B cell (primary cell): ENCODE results near the gene ZCWPW2. TPM values are rescaled to one million over a fixed set of nuclear protein-coding genes. Genes with fewer than 3 reads are reported as not detected.
A peak's percentile ranks its signal among the peaks of the same experiment; 100 is the strongest.

ENCODE experiments used
- ATAC-seq: fragments of 200-7000 bp; cut with Tn5 transposase; one replicate; pipeline ENCODE4 v1.10.0; 2021; ENCODE audit warnings: low read depth, mild to moderate bottlenecking, moderate number of reproducible peaks, moderate library complexity
- CTCF ChIA-PET: fragments of 350-600 bp; sonication (Branson Sonifier 250); formaldehyde crosslinking; loops from one replicate; lab custom pipeline; 2021; ENCODE audit warnings: antibody characterized with exemption, inconsistent platforms; lab: Charles Lee
- POLR2A ChIA-PET: fragments of 350-600 bp; sonication (Branson Sonifier 250); formaldehyde crosslinking; loops from one replicate; lab custom pipeline; 2021; ENCODE audit warnings: antibody characterized with exemption; lab: Charles Lee
- DNase-seq: peaks from one replicate; pipeline ENCODE4 v3.0.0; 2013
- H2AFZ ChIP-seq: 2 replicates; pipeline ENCODE4 v1.6.1; 2012; ENCODE audit warnings: mild to moderate bottlenecking, low read depth, low read length; ENCODE audit not compliant: insufficient read depth, poor library complexity, severe bottlenecking
- H3K27ac ChIP-seq, 2 donors: 1 replicate in 1 of 2; 2 replicates in 1 of 2; pipeline ENCODE4 v1.5.1; 2012 to 2013; ENCODE audit warnings: low read length in 2 of 2, mild to moderate bottlenecking in 2 of 2, moderate library complexity in 1 of 2
- H3K27me3 ChIP-seq, 4 experiments: fragments of 200-600 bp in 1 of 4; sonication (generic) in 1 of 4; replicated peaks in 1 of 4; 1 replicate in 2 of 4; 2 replicates in 2 of 4; pipeline versions ENCODE4 v1.6.1 to v1.7.0; 2013 to 2016; ENCODE audit warnings: low read length in 3 of 4, mild to moderate bottlenecking in 2 of 4, mixed read lengths in 1 of 4, moderate library complexity in 1 of 4; ENCODE audit not compliant: insufficient read depth in 4 of 4, control insufficient read depth in 3 of 4; ENCODE audit errors: control extremely low read depth in 1 of 4
- H3K36me3 ChIP-seq, 2 experiments: replicated peaks in 1 of 2; 1 replicate in 1 of 2; 2 replicates in 1 of 2; pipeline versions ENCODE4 v1.6.1 to v1.7.1; 2013; ENCODE audit warnings: low read length in 1 of 2; ENCODE audit not compliant: insufficient read depth in 2 of 2, control insufficient read depth in 1 of 2; ENCODE audit errors: control extremely low read depth in 1 of 2, extremely low read depth in 1 of 2
- H3K4me1 ChIP-seq, 2 donors: fragments of 200-600 bp in 1 of 2; sonication (generic) in 1 of 2; 1 replicate in 1 of 2; 2 replicates in 1 of 2; pipeline versions ENCODE4 v1.5.1 to v1.6.1; 2013 to 2017; ENCODE audit warnings: low read length in 2 of 2; ENCODE audit not compliant: control insufficient read depth in 2 of 2, insufficient read depth in 2 of 2
- H3K4me2 ChIP-seq: replicated peaks from 2 replicates; pipeline ENCODE3; 2012; ENCODE audit warnings: mild to moderate bottlenecking, low read depth, low read length; ENCODE audit not compliant: poor library complexity, severe bottlenecking
- H3K4me3 ChIP-seq, 5 experiments: fragments of 200-600 bp in 1 of 5; sonication (generic) in 1 of 5; 1 replicate in 3 of 5; 2 replicates in 2 of 5; pipeline versions ENCODE4 v1.5.1 to v1.7.0; 2011 to 2016; ENCODE audit warnings: low read length in 4 of 5, mild to moderate bottlenecking in 4 of 5, low read depth in 2 of 5, control low read depth in 1 of 5, moderate library complexity in 1 of 5; ENCODE audit not compliant: insufficient read depth in 1 of 5; ENCODE audit errors: control extremely low read depth in 1 of 5, extremely low read depth in 1 of 5
- H3K79me2 ChIP-seq: fragments of 200-600 bp; sonication (generic); one replicate; pipeline ENCODE4 v1.6.0; 2016; ENCODE audit warnings: low read length; ENCODE audit not compliant: control insufficient read depth, insufficient read depth
- H3K9ac ChIP-seq: fragments of 200-600 bp; sonication (generic); 2 replicates; pipeline ENCODE4 v1.6.1; 2017; ENCODE audit warnings: mild to moderate bottlenecking, low read length, moderate library complexity
- H3K9me3 ChIP-seq, 3 donors: one replicate each; pipeline versions ENCODE4 v1.6.1 to v1.7.1; 2013; ENCODE audit warnings: low read length in 2 of 3; ENCODE audit not compliant: control insufficient read depth in 2 of 3, insufficient read depth in 1 of 3; ENCODE audit errors: control extremely low read depth in 1 of 3
- H4K20me1 ChIP-seq: 2 replicates; pipeline ENCODE4 v1.6.0; 2012; ENCODE audit warnings: mild to moderate bottlenecking, low read length; ENCODE audit not compliant: insufficient read depth, control insufficient read depth, poor library complexity, severe bottlenecking
- H3K27ac Mint-ChIP-seq: one replicate; pipeline ENCODE4 v1.8.0; 2021; ENCODE audit warnings: mixed read lengths
- H3K27me3 Mint-ChIP-seq: one replicate; pipeline ENCODE4 v1.8.0; 2021; ENCODE audit warnings: mixed read lengths
- H3K4me1 Mint-ChIP-seq: one replicate; pipeline ENCODE4 v1.8.0; 2021; ENCODE audit warnings: mixed read lengths
- H3K4me3 Mint-ChIP-seq: one replicate; pipeline ENCODE4 v1.8.0; 2021; ENCODE audit warnings: mixed read lengths
- H3K9me3 Mint-ChIP-seq: one replicate; pipeline ENCODE4 v1.8.0; 2022; ENCODE audit warnings: mixed read lengths; ENCODE audit not compliant: insufficient read depth
- EZH2 ChIP-seq: IDR thresholded peaks from 2 replicates; pipeline ENCODE4 v1.6.1; 2012; ENCODE audit warnings: borderline replicate concordance, low read depth, mild to moderate bottlenecking, moderate library complexity, low read length; ENCODE audit not compliant: insufficient read depth, poor library complexity, severe bottlenecking
- WGBS: methylation state at CpG from one replicate; pipeline ENCODE4 v1.1.5; 2013; ENCODE audit warnings: missing lambda C conversion rate; ENCODE audit not compliant: insufficient coverage; 5-methylcytosine and 5-hydroxymethylcytosine counted together
- intact Hi-C: fragments of 100-400 bp; cut with micrococcal nuclease; formaldehyde crosslinking; loops from one replicate; pipeline ENCODE4 v1.10.0; 2022
- polyA plus RNA-seq: library from polyadenylated mRNA; depleted of rRNA; stranded (reverse); fragments of >200 nt; gene quantifications from 2 replicates; pipeline ENCODE4 v1.2.3, GENCODE V29; 2012
- total RNA-seq, 2 donors: library from RNA; stranded (reverse); fragments of 120-200 nt in 1 of 2; gene quantifications; 1 replicate in 1 of 2; 2 replicates in 1 of 2; pipeline versions ENCODE4 v1.2.3 to v1.2.4, GENCODE V29; 2013 to 2022
- TF ChIP-seq, protein P1 (sequence below): fragments of 200-600 bp; IDR thresholded peaks from one replicate; pipeline ENCODE4 v1.8.0; 2022; ENCODE audit warnings: antibody characterized with exemption, mild to moderate bottlenecking

Gene ZCWPW2
- total and polyA plus RNA-seq, 2 donors (not counting 1 experiment from before 2014, with no cell fraction given): not detected

DNA sequence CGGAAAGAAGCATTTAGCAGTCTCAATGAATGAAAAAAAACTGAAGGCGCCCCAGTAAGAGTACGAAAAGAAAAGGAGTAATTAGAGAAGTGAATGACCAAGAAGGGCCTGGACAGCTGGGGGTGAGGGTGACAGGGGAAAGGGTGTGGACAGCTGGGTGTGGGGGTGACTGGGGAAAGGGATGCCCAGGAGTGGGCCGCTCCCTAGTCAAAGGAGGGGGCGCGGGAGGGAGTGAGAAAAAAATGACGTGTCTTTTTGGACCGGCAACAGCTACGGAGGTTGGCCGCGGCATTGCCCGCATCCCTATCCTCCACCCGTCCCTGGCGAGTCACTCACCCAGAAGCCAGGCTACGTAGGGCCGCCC is 274 bp upstream of the ZCWPW2 start:
- Histone ChIP-seq H3K27me3 (no peaks in the 10 kb centered on the region), H3K27ac (peak overlapping the region; percentile 96 to 99), H3K36me3 (peaks cover 0 to 3% of the 10 kb centered on the region in 2 experiments), H3K9ac (peak overlapping the region; percentile 100), H3K9me3 (peaks cover 2 to 15% (median 6%) of the 10 kb centered on the region in 3 donors), H3K79me2 (peaks cover 34% of the 10 kb centered on the region), H2AFZ (peak overlapping the region; percentile 89), H4K20me1 (no peaks in the 10 kb centered on the region), H3K4me2 (peak overlapping the region; percentile 87), H3K4me1 (peaks cover 14 to 15% of the 10 kb centered on the region in 2 donors), H3K4me3 (peak overlapping the region; percentile 70 to 100 (median 92))
- POLR2A ChIA-PET: interaction anchor here (0.5 to 1.5 kb wide), 5 partner anchors 20 to 865 kb away, joined by 3 to 6 read pairs (median 4); partner anchors contain the start of genes CMC1 and SLC4A7
- TF ChIP-seq, protein P1, sequence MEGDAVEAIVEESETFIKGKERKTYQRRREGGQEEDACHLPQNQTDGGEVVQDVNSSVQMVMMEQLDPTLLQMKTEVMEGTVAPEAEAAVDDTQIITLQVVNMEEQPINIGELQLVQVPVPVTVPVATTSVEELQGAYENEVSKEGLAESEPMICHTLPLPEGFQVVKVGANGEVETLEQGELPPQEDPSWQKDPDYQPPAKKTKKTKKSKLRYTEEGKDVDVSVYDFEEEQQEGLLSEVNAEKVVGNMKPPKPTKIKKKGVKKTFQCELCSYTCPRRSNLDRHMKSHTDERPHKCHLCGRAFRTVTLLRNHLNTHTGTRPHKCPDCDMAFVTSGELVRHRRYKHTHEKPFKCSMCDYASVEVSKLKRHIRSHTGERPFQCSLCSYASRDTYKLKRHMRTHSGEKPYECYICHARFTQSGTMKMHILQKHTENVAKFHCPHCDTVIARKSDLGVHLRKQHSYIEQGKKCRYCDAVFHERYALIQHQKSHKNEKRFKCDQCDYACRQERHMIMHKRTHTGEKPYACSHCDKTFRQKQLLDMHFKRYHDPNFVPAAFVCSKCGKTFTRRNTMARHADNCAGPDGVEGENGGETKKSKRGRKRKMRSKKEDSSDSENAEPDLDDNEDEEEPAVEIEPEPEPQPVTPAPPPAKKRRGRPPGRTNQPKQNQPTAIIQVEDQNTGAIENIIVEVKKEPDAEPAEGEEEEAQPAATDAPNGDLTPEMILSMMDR: no peak
- TF ChIP-seq EZH2: no peak
- DNase-seq (no peak), ATAC-seq (no peak)
- CTCF ChIA-PET: interaction anchor here (0.9 to 1.9 kb wide), 5 partner anchors 11 to 636 kb away, joined by 3 to 12 read pairs (median 6); partner anchors contain the start of gene EOMES
- H3K9me3 Mint-ChIP-seq: peaks cover 2% of the 10 kb centered on the region
- peak overlapping the region; percentile 99 for H3K27ac Mint-ChIP-seq
- intact Hi-C loops: loop anchor here (1.0 to 2.0 kb wide), 3 partner anchors 107 to 991 kb away; partner anchors contain the start of genes CMC1 and NEK10
- peaks cover 39% of the 10 kb centered on the region for H3K4me1 Mint-ChIP-seq
- peak overlapping the region; percentile 99 for H3K4me3 Mint-ChIP-seq
- 3% methylated on average over 14 of the region's 16 CpGs for WGBS
- no peaks in the 10 kb centered on the region for H3K27me3 Mint-ChIP-seq

DNA sequence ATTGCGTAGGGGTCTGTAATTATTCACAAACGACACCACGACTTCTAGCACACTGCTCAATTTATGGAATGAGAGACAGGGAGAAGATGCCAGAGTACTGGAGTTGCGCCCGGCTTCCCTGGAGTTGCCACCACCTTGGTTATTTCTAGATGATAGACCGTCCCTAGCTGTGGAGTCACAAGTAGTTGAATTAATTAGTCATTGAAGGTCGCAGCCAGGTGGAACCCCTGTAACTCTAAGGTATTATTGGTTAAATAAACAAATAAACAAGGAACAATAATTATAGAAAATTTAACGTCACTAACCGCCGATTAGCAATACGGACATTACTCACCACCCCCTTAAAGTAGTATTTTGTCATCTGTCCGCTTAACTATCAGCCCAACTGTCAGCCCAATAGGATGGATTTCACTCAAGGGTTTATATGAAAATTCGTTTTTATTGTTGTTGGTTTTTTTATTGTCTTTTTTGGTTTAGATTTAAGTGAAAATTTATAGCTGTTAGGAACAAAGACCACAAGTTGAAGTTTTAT is 1.0 kb downstream of the ZCWPW2 start:
- peaks cover 9% of the 10 kb centered on the region for H3K9me3 Mint-ChIP-seq
- Histone ChIP-seq H3K4me3 (peak overlapping the region; percentile 74 to 100 (median 92)), H3K79me2 (peaks cover 34% of the 10 kb centered on the region), H2AFZ (peak overlapping the region; percentile 89), H3K9ac (peak overlapping the region; percentile 100), H3K4me2 (peak overlapping the region; percentile 87), H3K36me3 (peaks cover 0 to 3% of the 10 kb centered on the region in 2 experiments), H4K20me1 (no peaks in the 10 kb centered on the region), H3K9me3 (peaks cover 2 to 21% (median 6%) of the 10 kb centered on the region in 3 donors), H3K4me1 (peaks cover 14 to 15% of the 10 kb centered on the region in 2 donors), H3K27me3 (no peaks in the 10 kb centered on the region), H3K27ac (peak overlapping the region; percentile 96 to 99)
- DNase-seq: no peak
- intact Hi-C loops: loop anchor here (1.0 to 2.0 kb wide), 3 partner anchors 865 to 993 kb away; partner anchors contain the start of genes NEK10 and SLC4A7
- ATAC-seq: no peak
- ChIA-PET POLR2A (interaction anchor here (0.9 to 1.5 kb wide), 4 partner anchors 21 to 866 kb away, joined by 3 to 5 read pairs (median 4); partner anchors contain the start of genes CMC1 and SLC4A7), CTCF (interaction anchor here (1.3 to 1.9 kb wide), 4 partner anchors 12 to 637 kb away, joined by 3 to 12 read pairs (median 6); no protein-coding TSS in a partner anchor)
- no peaks in the 10 kb centered on the region for H3K27me3 Mint-ChIP-seq
- WGBS: 67% methylated on average over 2 of the region's 13 CpGs
- H3K4me3 Mint-ChIP-seq: peak overlapping the region; percentile 99
- H3K27ac Mint-ChIP-seq: peak overlapping the region; percentile 99
- peaks cover 39% of the 10 kb centered on the region for H3K4me1 Mint-ChIP-seq
- no peak for TF ChIP-seq EZH2
- TF ChIP-seq, protein P1: peak; percentile 11
